Activated naive CD8-positive, alpha-beta T cell (primary cell): ENCODE measurements around the gene CHAT.
"Not testable (repeated sequence)": the region's sequence is repeated elsewhere in the genome, so short reads cannot be mapped to it uniquely, and the experiment has no call there.

Experiments used
- H3K27ac Mint-ChIP-seq: one replicate; pipeline ENCODE4 v1.8.0; 2021; ENCODE audit warnings: mixed read lengths
- H3K27me3 Mint-ChIP-seq: one replicate; pipeline ENCODE4 v1.8.0; 2021; ENCODE audit warnings: mixed read lengths
- H3K36me3 Mint-ChIP-seq: one replicate; pipeline ENCODE4 v1.8.0; 2021; ENCODE audit warnings: mixed read lengths
- H3K4me1 Mint-ChIP-seq: one replicate; pipeline ENCODE4 v1.8.0; 2021; ENCODE audit warnings: low read depth, mixed read lengths
- H3K4me3 Mint-ChIP-seq: one replicate; pipeline ENCODE4 v1.8.0; 2021; ENCODE audit warnings: mild to moderate bottlenecking, mixed read lengths
- H3K9me3 Mint-ChIP-seq: one replicate; pipeline ENCODE4 v1.8.0; 2021; ENCODE audit warnings: low read depth, mixed read lengths

The CHAT gene

GRCh38 chr10:49661140-49661856 is 47.5 kb downstream of the CHAT start:
- Mint-ChIP-seq H3K4me3 (no peak overlapping the region), H3K27me3 (peaks cover 5% of the 10 kb centered on the region), H3K4me1 (no peaks in the 10 kb centered on the region), H3K36me3 (no peaks in the 10 kb centered on the region), H3K27ac (no peak overlapping the region), H3K9me3 (peaks cover 7% of the 10 kb centered on the region)

GRCh38 chr10:49662169-49662830 is 48.5 kb downstream of the CHAT start:
- H3K9me3 Mint-ChIP-seq = peaks cover 7% of the 10 kb centered on the region
- no peaks in the 10 kb centered on the region for H3K4me1 Mint-ChIP-seq
- no peaks in the 10 kb centered on the region for H3K36me3 Mint-ChIP-seq
- H3K4me3 Mint-ChIP-seq = no peak overlapping the region
- H3K27me3 Mint-ChIP-seq = peaks cover 3% of the 10 kb centered on the region
- no peak overlapping the region for H3K27ac Mint-ChIP-seq

GRCh38 chr10:49663596-49663995 is 49.8 kb downstream of the CHAT start:
- no peak overlapping the region for H3K4me3 Mint-ChIP-seq
- peaks cover 7% of the 10 kb centered on the region for H3K9me3 Mint-ChIP-seq
- no peaks in the 10 kb centered on the region for H3K36me3 Mint-ChIP-seq
- H3K27me3 Mint-ChIP-seq = peaks cover 6% of the 10 kb centered on the region
- H3K27ac Mint-ChIP-seq = no peak overlapping the region
- H3K4me1 Mint-ChIP-seq = no peaks in the 10 kb centered on the region

- Mint-ChIP-seq H3K9me3 (peaks cover 2% of the 10 kb centered on the region), H3K4me1 (no peaks in the 10 kb centered on the region), H3K27ac (no peak overlapping the region), H3K27me3 (peaks cover 6% of the 10 kb centered on the region), H3K36me3 (no peaks in the 10 kb centered on the region), H3K4me3 (no peak overlapping the region)
These were observed 50.4 kb downstream of the CHAT start for GRCh38 chr10:49664006-49664841.

GRCh38 chr10:49664842-49665355 is 51.1 kb downstream of the CHAT start:
- Mint-ChIP-seq H3K27me3 (peaks cover 6% of the 10 kb centered on the region), H3K36me3 (no peaks in the 10 kb centered on the region), H3K4me3 (no peak overlapping the region), H3K27ac (no peak overlapping the region), H3K9me3 (no peaks in the 10 kb centered on the region), H3K4me1 (no peaks in the 10 kb centered on the region)

- Mint-ChIP-seq H3K27ac (no peak overlapping the region), H3K27me3 (peaks cover 8% of the 10 kb centered on the region), H3K4me3 (no peak overlapping the region)
These were observed 52.3 kb downstream of the CHAT start for GRCh38 chr10:49666054-49666615.

GRCh38 chr10:49666685-49667084 is 52.8 kb downstream of the CHAT start:
- Mint-ChIP-seq H3K27ac (no peak overlapping the region), H3K4me1 (no peaks in the 10 kb centered on the region), H3K4me3 (no peak overlapping the region), H3K36me3 (no peaks in the 10 kb centered on the region), H3K9me3 (no peaks in the 10 kb centered on the region), H3K27me3 (peaks cover 10% of the 10 kb centered on the region)

More at GRCh38 chr10:49666054-49666615, 52.3 kb downstream of the CHAT start:
- Mint-ChIP-seq H3K9me3 (no peaks in the 10 kb centered on the region), H3K36me3 (no peaks in the 10 kb centered on the region), H3K4me1 (no peaks in the 10 kb centered on the region)

GRCh38 chr10:49667991-49668390 is 54.2 kb downstream of the CHAT start:
- Mint-ChIP-seq H3K27ac (no peak overlapping the region), H3K4me1 (no peaks in the 10 kb centered on the region), H3K9me3 (no peaks in the 10 kb centered on the region), H3K36me3 (no peaks in the 10 kb centered on the region), H3K27me3 (peaks cover 14% of the 10 kb centered on the region), H3K4me3 (no peak overlapping the region)

GRCh38 chr10:49668684-49669083 is 54.8 kb downstream of the CHAT start:
- Mint-ChIP-seq H3K36me3 (no peaks in the 10 kb centered on the region), H3K27ac (no peak overlapping the region), H3K9me3 (no peaks in the 10 kb centered on the region), H3K27me3 (peaks cover 21% of the 10 kb centered on the region), H3K4me3 (no peak overlapping the region), H3K4me1 (no peaks in the 10 kb centered on the region)

GRCh38 chr10:49678827-49679479 is 65.1 kb downstream of the CHAT start:
- H3K9me3 Mint-ChIP-seq = peaks cover 16% of the 10 kb centered on the region
- no peak overlapping the region for H3K27ac Mint-ChIP-seq
- H3K27me3 Mint-ChIP-seq = peaks cover 29% of the 10 kb centered on the region
- peak overlapping the region; percentile 7 for H3K4me3 Mint-ChIP-seq
- H3K4me1 Mint-ChIP-seq = peaks cover 3% of the 10 kb centered on the region
- peaks cover 3% of the 10 kb centered on the region for H3K36me3 Mint-ChIP-seq

- peaks cover 3% of the 10 kb centered on the region for H3K4me1 Mint-ChIP-seq
- peaks cover 3% of the 10 kb centered on the region for H3K36me3 Mint-ChIP-seq
- no peak within 1 kb of the TSS for H3K27ac Mint-ChIP-seq
- peak within 1 kb of the TSS; percentile 7 for H3K4me3 Mint-ChIP-seq
- peaks cover 16% of the 10 kb centered on the region for H3K9me3 Mint-ChIP-seq
- H3K27me3 Mint-ChIP-seq = peaks cover 29% of the 10 kb centered on the region
These were observed 65.7 kb downstream of the CHAT start, which contains the start of gene C10orf53 for GRCh38 chr10:49679480-49679893. TSS of gene C10orf53 (plus strand) at chr10:49679651. CDS start at chr10:49679698, 47 bp downstream.

- not testable (repeated sequence) for H3K4me3 Mint-ChIP-seq, H3K27ac Mint-ChIP-seq, H3K36me3 Mint-ChIP-seq, H3K4me1 Mint-ChIP-seq
- Mint-ChIP-seq H3K9me3 (peaks cover 13% of the 10 kb centered on the region), H3K27me3 (peaks cover 25% of the 10 kb centered on the region)
These were observed 68.6 kb downstream of the CHAT start for GRCh38 chr10:49682449-49682848.

- H3K27me3 Mint-ChIP-seq = peaks cover 28% of the 10 kb centered on the region
These were observed 69.0 kb downstream of the CHAT start for GRCh38 chr10:49682879-49683278.

GRCh38 chr10:49686651-49687050 is 72.8 kb downstream of the CHAT start:
- Mint-ChIP-seq H3K4me1 (no peaks in the 10 kb centered on the region), H3K9me3 (peaks cover 4% of the 10 kb centered on the region), H3K27ac (no peak overlapping the region), H3K27me3 (peaks cover 32% of the 10 kb centered on the region), H3K4me3 (no peak overlapping the region), H3K36me3 (no peaks in the 10 kb centered on the region)

More at GRCh38 chr10:49682879-49683278, 69.0 kb downstream of the CHAT start:
- H3K36me3 Mint-ChIP-seq = peaks cover 3% of the 10 kb centered on the region
- no peak overlapping the region for H3K4me3 Mint-ChIP-seq
- peaks cover 13% of the 10 kb centered on the region for H3K9me3 Mint-ChIP-seq
- H3K4me1 Mint-ChIP-seq = peaks cover 3% of the 10 kb centered on the region
- H3K27ac Mint-ChIP-seq = no peak overlapping the region
